HG02642 (cell line): ENCODE results near the gene MAPK8IP3.
A peak's percentile ranks its signal among the peaks of the same experiment; 100 is the strongest.

Source experiments
- ATAC-seq: cut with Tn5 transposase; IDR thresholded peaks from one replicate; pipeline ENCODE4 v1.9.1; 2021; ENCODE audit warnings: mild to moderate bottlenecking; ENCODE audit not compliant: unreplicated experiment, poor library complexity

MAPK8IP3 gene

DNA sequence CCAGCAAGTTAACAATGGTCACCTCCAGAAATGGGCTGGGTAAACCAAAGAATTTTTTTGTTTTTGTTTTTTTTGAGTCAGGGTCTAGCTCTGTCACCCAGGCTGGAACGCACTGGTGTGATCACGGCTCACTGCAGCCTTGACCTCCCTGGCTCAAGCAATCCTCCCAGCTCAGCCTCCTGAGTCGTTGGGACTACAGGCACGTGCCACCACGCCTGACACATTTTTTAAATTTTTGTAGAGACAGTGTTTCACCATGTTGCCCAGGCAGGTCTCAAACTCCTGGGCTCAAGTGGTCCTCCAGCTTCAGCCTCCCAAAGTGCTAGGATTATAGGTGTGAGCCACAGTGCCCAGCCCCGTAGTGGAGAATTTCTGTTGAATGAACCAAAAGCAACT is 74.7 kb downstream of the MAPK8IP3 start:
- no peak for ATAC-seq

DNA sequence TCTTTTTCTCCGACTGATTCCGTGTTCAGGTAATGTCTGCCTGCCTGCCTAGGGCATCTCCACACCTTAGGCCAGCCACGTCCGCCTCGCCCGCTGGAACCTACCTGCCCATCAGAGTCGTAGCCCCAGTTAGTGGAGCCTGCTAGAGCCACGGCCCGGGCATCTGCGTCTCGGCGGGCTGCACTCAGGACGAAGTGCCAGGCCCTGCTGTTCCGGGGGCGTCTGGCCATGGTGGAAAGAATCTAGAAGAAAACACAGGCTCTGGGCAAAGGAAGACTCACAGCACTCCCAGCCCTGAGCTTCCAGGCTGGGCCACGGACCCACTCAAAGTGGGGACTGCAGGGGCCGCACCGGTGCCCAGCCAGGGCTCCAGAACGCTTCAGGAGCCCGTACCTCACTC is 75.3 kb downstream of the MAPK8IP3 start:
- no peak for ATAC-seq

DNA sequence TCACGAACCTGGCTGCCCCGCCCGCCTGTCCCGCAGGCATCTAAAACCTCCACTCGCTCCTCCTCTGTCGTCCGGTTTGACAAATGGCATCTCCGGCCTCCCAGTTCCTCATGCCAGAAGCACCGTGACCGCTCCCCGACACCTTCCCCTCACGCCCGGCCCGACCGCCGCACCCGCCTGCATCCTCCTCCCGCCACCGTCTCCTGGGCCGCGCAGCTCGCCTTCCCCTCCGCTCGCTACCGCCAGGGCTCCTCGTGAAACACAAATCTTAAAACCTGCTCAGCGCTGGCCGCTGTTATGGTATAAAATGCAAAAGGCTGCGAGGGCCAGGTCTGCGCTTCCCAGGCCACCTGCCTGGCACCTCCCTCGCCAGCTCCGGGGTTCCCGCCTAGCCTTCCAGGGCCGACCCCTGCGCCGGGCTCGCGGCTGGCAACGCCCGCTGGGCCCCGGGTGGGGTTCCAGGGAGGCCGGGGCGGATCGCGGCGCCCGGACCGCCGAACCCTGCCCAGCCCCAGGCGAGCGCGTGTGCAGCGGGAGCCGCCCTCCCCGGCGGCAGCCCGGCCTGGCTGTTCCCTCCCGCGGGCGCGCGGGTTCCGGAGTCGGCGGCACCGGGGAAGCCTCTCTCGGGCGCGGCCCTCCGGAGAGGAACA is 75.9 kb downstream of the MAPK8IP3 start:
- peak; percentile 6 for ATAC-seq

DNA sequence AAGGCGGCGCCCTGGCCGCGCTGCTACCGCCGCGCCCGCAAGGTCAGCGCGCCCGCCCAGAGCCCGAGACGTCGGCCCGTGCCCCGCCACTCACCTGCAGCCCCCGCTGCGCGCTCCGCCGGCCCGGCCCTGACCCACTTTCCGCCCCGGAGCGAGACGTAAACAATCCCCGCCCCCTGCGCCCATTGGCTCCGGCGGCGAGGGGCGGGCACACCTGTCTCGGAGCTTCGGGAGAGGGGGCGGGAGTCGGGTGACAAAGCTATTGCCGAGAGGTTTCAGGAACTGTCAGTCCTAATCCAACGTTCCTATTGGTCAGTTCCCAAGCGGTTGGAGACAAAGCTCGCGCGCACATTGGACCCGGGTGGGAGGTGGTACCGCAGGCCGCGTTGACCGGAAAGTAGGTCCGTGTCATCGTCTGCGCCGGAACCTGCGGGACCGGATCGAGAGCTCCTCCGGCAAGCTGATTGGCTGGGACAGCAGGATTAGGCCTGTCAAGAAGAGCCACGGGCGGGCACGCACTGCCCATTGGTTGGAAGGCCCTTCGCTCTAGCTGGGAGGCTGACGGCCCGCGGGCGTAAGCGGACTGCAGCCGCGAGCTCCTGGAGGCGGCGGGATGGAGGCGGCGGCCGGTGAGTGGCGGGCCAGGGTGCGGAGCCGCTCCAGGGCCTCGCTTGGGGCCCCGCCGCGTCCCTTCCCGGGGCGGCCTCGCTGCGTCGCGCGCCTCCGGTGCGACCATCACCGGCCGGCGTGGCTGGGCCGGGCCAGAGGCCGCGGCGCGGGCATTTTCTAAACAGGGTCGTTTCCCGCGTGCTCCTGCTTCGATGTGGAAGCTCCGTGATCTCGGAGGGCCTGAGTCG is 76.6 kb downstream of the MAPK8IP3 start, which contains the start of the genes NUBP2 and SPSB3:
TSS of gene NUBP2 (plus strand) at position 553 of the 857 bp plus-strand sequence. CDS start at position 614, 61 bp downstream.
TSS of gene SPSB3 (minus strand) at position 164 of the 857 bp plus-strand sequence. CDS start 1,088 bp downstream, outside the sequence.
- peak; percentile 86 for ATAC-seq

DNA sequence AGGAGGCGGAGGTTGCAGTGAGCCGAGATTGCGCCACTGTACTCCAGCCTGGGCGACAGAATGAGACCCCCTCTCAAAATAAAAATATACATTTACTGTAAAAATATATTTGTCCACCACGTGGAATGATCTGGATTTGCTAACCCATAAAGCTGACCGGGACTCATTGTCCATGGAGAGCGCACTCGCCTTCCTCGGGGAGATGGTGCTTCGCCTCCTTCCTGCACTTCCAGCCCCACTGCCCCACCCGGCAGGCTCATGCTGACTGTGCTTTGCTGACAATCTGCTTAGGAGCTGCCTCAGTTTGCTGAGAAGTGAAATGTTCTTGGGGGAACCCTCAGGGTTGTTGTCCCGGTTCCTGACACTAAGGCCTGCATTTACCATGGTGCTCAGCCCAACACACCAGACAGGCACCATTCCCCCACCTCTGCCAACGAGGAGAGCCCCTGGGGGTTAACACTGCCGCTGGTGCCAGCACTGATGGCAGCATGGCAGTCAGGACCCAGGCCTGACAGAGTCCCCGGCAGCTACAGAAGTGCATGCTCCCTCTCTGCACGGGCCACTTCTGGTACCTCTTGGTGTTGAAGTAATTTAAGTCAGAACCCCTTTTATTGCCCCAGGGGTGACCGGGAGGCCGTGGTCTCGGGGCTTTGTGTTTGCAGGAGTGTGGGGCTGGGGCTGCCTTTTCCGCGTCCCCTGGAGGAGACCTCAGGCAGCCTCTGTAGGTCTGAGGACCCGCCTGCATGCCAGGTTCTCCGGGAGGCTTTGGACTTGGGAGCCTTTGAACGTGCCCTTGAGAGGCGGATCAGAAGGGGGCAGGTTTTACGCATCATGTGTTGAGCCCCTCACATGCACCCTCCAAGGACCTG is 79.2 kb downstream of the MAPK8IP3 start:
- ATAC-seq = no peak

DNA sequence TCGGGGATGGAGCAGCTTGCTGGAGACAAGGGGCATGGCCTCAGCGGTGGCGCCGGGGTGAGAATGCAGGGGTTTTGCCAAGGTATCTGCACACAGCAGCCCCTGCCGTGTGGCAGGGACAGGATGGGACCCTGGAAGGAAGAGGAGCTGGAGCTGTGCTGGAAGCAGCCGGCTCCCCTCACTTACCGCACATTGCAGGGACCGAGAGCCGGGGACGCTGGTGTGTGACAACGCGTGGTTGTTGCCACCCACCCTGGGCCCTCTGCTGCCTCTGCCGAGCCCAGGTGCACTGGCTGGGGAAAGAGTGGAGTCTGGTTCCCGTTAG is 79.8 kb downstream of the MAPK8IP3 start:
- ATAC-seq = no peak

DNA sequence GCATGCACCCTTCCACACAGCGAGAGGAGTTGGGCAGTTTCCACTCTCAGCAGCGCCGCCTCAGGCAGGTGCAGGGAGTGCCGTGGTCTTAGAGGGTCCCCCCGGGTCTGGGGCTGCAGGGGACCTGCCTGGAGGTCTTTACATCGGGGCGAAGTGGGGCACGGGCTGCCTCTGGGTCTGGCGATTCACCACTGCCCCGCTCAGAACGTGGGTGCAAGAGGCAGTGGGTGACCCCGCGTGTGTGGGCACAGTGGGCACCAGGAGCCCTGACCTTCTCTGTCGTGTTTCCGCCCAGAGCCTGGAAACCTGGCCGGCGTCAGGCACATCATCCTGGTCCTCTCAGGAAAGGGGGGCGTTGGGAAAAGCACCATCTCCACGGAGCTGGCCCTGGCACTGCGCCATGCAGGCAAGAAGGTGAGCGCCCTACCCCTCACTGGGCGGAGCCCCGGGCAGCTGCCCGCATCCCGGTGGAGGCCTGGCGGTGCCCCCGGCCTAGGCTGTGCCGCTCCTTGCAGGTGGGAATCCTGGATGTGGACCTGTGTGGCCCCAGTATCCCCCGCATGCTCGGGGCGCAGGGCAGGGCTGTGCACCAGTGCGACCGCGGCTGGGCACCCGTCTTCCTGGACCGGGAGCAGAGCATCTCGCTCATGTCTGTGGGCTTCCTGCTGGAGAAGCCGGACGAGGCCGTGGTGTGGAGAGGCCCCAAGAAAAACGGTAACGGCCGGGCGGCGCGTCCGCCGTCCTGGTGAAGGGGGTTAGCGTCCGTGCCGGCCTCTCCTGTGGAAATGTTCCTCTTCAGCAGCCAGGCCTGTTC is 80.5 kb downstream of the MAPK8IP3 start:
- ATAC-seq = no peak

DNA sequence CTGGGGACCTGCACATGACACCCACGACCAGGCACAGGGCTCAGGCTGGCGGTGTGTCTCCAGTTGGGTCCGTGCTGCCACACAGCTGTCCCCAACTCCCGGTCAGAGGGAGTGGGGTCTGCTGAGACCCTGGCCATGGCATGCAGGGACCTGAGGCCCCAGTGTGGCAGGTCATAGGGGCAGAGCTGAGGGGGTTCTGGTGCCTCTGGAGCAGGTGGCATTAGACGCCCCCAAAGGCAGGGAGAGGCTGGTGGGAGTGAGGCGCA is 81.0 kb downstream of the MAPK8IP3 start:
- ATAC-seq = no peak

DNA sequence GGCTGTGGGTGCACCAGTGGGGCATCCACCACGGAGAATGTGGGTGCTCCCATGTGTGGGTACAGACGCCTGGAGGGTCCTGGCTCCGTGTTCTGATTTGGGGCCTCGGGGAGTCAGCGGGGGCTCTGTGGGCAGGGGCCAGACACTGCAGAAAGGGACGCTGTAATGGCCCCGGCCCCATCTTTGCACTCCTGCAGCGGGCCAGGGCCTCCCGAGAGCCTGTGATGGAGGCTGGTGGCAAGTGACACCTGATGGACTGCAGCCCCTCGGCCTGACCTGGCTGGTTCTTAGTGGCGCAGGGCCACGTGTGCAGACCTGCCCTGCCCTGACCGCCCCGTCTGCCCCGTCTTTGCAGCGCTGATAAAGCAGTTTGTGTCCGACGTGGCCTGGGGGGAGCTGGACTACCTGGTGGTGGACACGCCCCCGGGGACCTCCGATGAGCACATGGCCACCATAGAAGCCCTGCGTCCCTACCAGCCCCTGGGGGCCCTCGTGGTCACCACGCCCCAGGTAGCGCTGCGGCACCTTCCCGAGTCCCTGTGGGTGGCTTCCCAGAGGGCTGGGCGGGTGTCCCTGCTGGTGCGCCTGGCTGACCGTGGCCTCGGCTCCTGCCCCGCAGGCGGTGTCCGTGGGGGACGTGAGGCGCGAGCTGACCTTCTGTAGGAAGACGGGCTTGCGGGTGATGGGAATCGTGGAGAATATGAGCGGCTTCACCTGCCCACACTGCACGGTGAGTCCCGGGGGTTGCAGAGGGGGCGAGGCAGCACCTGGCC is 81.5 kb downstream of the MAPK8IP3 start:
- no peak for ATAC-seq

DNA sequence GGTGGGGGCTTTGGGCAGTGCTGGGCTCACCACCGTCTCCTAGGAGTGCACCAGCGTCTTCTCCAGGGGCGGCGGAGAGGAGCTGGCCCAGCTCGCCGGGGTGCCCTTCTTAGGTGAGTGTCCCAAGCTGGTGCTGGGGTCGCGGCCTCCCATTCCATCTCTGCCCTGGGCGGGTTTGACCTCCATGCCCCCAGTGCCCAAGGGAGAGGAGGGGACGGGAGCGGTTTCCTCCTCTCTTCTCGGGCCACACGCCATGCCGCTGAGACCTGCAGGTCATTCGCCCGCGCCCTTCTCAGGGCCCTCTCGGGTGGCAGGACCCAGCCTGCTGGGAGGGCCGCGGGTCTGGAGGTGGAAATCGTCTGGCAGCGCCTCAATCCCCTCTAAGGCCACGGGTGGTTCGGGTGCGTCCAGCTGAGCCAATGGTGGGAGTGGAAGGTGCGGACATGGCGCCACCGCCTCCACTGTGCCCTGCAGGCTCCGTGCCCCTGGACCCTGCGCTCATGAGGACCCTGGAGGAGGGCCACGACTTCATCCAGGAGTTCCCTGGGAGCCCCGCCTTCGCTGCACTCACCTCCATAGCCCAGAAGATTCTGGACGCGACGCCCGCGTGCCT is 82.2 kb downstream of the MAPK8IP3 start:
- ATAC-seq = no peak

DNA sequence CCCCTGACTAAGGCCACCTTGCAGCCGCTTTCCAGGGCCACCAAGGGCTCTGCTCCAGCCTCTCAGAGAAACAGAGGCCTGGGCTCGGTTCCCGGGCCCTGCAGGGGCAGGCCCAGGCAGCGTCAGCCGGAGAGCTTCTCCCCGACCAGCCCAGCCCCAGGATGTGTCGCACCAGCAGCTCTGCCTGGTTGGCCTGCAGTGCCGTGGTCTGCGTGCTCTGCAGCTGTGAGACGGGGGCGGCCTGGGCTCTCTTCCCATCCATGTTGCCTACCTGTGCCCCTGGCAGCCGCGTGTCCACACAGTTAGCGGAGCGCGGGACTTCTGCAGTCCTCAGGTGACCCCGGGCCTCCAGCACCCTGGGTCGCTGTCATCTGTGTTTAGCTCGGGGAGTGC is 82.7 kb downstream of the MAPK8IP3 start:
- no peak for ATAC-seq

DNA sequence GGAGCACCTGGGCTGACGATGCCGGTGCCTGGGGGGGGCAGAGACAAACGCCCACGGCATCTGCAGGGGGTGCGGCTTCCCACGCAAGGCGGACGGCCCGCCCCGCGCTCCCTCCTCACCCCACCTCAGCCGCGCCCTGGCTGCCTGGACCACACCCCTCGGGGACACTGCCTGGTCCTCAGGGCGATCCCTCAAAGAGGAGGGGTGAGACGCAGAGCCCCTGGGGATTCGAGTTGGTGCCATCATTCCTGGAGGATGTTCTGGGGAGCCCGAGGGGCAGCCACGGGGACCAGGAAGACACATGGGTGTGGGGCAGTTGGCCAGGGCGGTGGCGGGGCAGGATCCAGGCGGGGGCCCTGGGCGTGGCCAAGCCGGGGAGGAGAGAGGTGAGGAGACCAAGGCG is 83.6 kb downstream of the MAPK8IP3 start:
- ATAC-seq = no peak

DNA sequence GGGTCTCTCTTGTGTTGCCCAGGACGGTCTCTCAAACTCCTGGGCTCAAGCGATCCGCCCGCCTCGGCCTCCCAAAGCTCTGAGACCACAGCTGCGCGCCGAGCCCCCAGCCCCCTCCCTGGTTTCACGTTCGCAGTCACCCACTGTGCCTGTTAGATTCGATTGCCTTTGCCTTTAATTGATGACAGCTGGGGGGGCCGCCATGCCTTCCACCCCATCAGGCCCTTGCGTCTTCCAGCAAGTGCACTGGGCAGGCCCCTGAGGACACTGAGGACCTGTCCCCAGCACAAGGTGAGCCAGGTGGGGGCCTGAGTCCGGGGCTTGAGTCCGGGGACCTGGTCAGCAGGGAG is 84.2 kb downstream of the MAPK8IP3 start:
- no peak for ATAC-seq

DNA sequence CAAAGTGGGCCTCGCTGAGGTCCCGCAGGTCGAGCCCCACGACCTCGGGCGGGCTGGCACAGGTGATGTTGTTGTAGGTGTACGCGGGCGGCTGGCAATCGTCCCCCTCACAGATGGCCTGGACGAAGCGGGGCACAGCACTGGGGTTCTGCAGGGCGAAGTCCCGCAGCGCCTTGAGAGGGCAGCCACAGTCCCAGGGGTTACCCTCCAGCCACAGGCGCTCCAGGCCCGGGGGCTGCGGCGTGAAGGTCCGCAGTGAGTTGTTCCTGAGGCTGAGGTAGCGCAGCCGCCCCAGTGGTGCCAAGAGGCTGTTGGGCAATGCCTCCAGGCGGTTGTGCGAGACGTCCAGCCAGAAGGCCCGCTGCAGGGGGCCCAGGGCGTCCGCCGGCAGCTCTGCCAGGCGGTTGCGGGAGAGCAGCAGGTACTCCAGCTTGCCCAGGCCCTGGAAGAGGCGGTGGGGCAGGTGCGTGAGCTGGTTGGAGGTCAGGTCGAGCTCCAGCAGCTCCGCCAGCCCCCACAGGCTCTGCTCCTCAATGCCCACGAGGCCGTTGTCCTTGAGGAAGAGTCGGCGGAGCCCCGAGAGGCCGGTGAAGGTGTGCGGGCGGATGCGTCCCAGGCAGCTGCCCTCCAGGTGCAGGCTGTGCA is 84.7 kb downstream of the MAPK8IP3 start:
- no peak for ATAC-seq

DNA sequence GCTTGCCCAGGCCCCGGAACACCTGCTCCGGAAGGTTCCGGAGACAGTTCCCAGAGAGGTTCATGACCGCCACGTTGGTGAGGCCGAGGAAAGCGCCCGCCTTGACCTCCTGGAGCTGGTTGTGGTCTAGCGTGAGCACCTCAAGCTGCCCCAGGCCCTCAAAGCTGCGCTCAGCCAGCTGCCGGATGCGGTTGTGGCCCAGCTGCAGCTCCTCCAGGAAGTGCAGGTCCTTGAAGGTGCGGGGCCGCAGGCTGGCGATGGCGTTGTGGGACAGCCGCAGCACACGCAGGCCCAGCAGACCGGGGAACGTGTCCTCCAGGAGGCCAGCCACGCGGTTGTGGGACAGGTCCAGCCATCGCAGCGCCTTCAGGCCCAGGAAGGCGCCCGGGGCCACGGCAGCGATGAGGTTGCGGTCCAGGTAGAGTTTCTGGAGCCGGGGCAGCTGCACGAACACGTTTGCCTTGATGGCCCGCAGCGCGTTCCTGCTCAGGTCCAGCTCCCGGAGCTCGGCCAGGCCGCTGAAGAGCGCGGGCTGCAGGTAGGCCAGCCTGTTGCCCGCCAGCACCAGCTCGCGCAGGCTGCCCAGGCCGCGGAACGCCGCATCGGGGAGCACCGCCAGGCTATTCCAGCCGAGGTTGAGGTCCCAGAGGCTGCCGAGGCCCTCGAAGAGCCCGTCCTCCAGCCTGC is 85.4 kb downstream of the MAPK8IP3 start:
- ATAC-seq = no peak

DNA sequence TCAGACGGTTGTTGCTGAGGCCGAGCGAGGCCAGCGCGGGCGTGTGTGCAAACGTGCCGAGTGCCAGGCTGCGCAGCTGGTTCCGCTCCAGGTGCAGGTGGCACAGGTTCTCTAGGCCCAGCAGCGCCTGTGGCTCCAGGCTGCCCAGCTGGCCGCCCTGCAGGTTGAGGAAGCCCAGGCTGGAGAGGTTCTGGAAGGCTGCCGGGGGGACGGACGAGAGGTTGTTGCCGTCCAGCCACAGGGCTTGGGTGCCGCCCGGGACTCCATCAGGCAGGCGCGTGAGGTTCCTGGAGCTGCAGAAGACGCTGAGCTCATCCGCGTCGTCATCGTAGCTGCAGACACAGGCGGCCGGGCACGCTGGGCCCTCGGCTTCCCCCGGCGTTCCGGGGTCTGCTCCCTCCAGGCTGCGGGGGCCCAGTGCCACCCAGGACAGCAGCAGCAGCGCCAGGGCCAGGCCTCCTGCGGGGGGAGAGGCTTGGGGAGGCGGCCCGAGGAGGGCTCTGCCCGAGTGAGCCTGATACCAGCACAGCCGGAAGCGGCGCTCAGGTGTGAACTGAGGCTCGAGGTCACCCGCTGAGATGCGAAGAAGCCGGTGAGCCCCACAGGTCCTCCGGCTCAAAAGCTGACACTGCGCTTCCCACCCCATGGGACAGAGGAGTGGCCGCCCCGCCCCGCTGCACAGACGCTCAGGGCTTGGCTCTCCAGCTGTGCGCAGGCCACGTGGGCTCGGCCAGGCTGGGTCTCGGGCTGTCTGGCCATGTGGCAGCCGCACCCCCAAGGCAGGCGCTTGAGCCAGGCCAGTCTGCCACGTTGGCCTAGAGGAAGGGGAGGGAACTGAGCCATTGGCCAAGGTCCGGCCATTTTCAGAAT is 86.2 kb downstream of the MAPK8IP3 start:
- ATAC-seq = no peak

DNA sequence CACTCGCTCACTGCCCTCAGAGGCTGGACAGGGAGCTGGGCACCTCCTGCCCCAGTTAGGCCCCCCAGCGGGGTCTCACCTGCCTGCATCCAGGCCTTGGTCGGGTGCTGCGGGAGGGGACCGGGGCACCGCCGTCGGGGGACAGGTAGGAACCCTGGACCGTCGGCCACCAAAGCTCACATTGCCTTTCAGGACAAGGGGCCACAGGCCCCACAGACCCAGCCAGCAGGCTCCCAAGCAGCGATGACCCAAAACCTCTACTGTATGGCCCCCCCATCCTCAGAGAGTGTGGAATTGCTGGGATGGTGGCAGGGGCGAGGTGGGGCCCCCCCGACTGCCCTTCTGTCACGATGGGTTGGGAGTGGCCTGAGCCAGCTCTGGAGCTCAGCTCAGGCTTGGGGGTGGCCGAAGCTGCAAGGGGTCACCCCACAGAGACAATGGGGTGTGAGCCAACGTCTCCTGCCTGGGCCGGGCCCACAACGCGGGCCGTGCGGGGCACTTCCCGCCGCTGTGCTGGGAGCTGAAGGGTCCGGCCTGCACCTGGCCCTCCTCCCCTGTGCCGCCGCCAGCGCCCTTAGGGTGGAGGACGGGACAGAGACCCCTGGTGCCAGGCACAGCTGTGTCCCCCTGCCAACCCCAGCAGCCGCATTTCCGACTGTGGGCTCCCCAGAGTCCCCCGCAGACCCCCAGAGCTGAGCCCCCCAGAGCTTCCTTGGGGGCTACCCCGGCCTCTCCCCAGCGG is 87.0 kb downstream of the MAPK8IP3 start:
- no peak for ATAC-seq
